Measurements from ENCODE around the gene ADA. TPM values are rescaled to one million over a fixed set of nuclear protein-coding genes. Genes with fewer than 3 reads are reported as not detected.

The ADA gene
- total RNA-seq, 6 donors from 2014 or later = 5.0 to 9.4 (median 7.2) TPM

- H3K4me3 ChIP-seq = no peak overlapping the region
- H3K27me3 ChIP-seq = no peaks in the 10 kb centered on the region
- ATAC-seq (ENCODE audit: low FRiP score in 2 of 2) = no peak
- WGBS, 2 donors = 92 to 100% methylated on average over 3 to 4 of the region's 4 CpGs
- DNase-seq = no peak
- no peaks in the 10 kb centered on the region for H3K4me1 ChIP-seq
- peaks cover 0 to 42% (median 14%) of the 10 kb centered on the region in 4 donors for H3K36me3 ChIP-seq
- peaks cover 0 to 7% (median 3%) of the 10 kb centered on the region in 4 donors for H3K9me3 ChIP-seq
- TF ChIP-seq CTCF (IDR thresholded peaks at IDR 0.05) (no peak), EP300 (IDR thresholded peaks at IDR 0.05) (no peak), POLR2A (IDR thresholded peaks at IDR 0.05) (no peak), POLR2AphosphoS5 (IDR thresholded peaks at IDR 0.05) (no peak)
- H3K27ac ChIP-seq = no peak overlapping the region
These were observed 27.3 kb downstream of the ADA start for GRCh38 chr20:44624152-44624551.

- peaks cover 0 to 7% (median 3%) of the 10 kb centered on the region in 4 donors for H3K9me3 ChIP-seq
- 86 to 96% methylated on average over 17 to 19 of the region's 19 CpGs for WGBS, 2 donors
- peaks cover 0 to 7% (median 3%) of the 10 kb centered on the region in 4 donors for H3K4me1 ChIP-seq
- H3K27me3 ChIP-seq = no peaks in the 10 kb centered on the region
- peaks cover 0 to 57% (median 23%) of the 10 kb centered on the region in 4 donors for H3K36me3 ChIP-seq
- TF ChIP-seq POLR2A (IDR thresholded peaks at IDR 0.05) (no peak), POLR2AphosphoS5 (IDR thresholded peaks at IDR 0.05) (no peak), CTCF (IDR thresholded peaks at IDR 0.05) (no peak), EP300 (IDR thresholded peaks at IDR 0.05) (no peak)
- H3K27ac ChIP-seq = peak overlapping the region in 1 of 4 donors; percentile 51
- ATAC-seq (ENCODE audit: low FRiP score in 2 of 2) = no peak
- no peak overlapping the region for H3K4me3 ChIP-seq
- peak in 1 of 2 donors; percentile 45 for DNase-seq
These were observed 28.8 kb downstream of the ADA start for GRCh38 chr20:44622501-44623270.

- Histone ChIP-seq H3K36me3 (peaks cover 0 to 65% (median 25%) of the 10 kb centered on the region in 4 donors), H3K4me3 (no peak overlapping the region), H3K27me3 (no peaks in the 10 kb centered on the region), H3K9me3 (peaks cover 0 to 7% (median 3%) of the 10 kb centered on the region in 4 donors), H3K27ac (peak overlapping the region in 1 of 4 donors; percentile 51), H3K4me1 (peaks cover 1 to 7% (median 6%) of the 10 kb centered on the region in 4 donors)
- ATAC-seq (ENCODE audit: low FRiP score in 2 of 2) (no peak), DNase-seq (no peak)
- TF ChIP-seq CTCF (IDR thresholded peaks at IDR 0.05) (no peak), POLR2AphosphoS5 (IDR thresholded peaks at IDR 0.05) (no peak), POLR2A (IDR thresholded peaks at IDR 0.05) (no peak), EP300 (IDR thresholded peaks at IDR 0.05) (no peak)
- WGBS, 2 donors = 96 to 100% methylated on average over 5 to 8 of the region's 8 CpGs
These were observed 29.6 kb downstream of the ADA start for GRCh38 chr20:44621939-44622338.

GRCh38 chr20:44621325-44621724, 30.2 kb downstream of the ADA start:
- TF ChIP-seq POLR2AphosphoS5 (IDR thresholded peaks at IDR 0.05) (no peak), POLR2A (IDR thresholded peaks at IDR 0.05) (no peak), EP300 (IDR thresholded peaks at IDR 0.05) (no peak), CTCF (IDR thresholded peaks at IDR 0.05) (no peak)
- H3K4me3 ChIP-seq = no peak overlapping the region
- ATAC-seq (ENCODE audit: low FRiP score in 2 of 2) = no peak
- WGBS, 2 donors = 92 to 94% methylated on average over 2 to 5 of the region's 5 CpGs
- peak overlapping the region in 1 of 4 donors; percentile 51 for H3K27ac ChIP-seq
- peaks cover 5 to 11% (median 9%) of the 10 kb centered on the region in 4 donors for H3K4me1 ChIP-seq
- peaks cover 0 to 7% (median 3%) of the 10 kb centered on the region in 4 donors for H3K9me3 ChIP-seq
- H3K27me3 ChIP-seq = no peaks in the 10 kb centered on the region
- peaks cover 0 to 70% (median 26%) of the 10 kb centered on the region in 4 donors for H3K36me3 ChIP-seq
- DNase-seq = no peak
